ENCODE results near the gene SCD.
"Not testable (repeated sequence)": the region's sequence is repeated elsewhere in the genome, so short reads cannot be mapped to it uniquely, and the experiment has no call there.

The SCD gene

GRCh38 chr10:100359529-100360150 is 12.6 kb downstream of the SCD start:
- in situ Hi-C loops (cut with MboI; ENCODE audit: low sequenced_read_pairs) = no loop called here

- in situ Hi-C loops (cut with MboI; ENCODE audit: low sequenced_read_pairs) = no loop called here
These were observed 13.2 kb downstream of the SCD start for GRCh38 chr10:100360234-100360633.

GRCh38 chr10:100362570-100363496 is 15.8 kb downstream of the SCD start:
- in situ Hi-C loops (cut with MboI; ENCODE audit: low sequenced_read_pairs) = no loop called here

- in situ Hi-C loops (cut with MboI; ENCODE audit: low sequenced_read_pairs) = no loop called here
These were observed 17.1 kb downstream of the SCD start for GRCh38 chr10:100364175-100364574.

- in situ Hi-C loops (cut with MboI; ENCODE audit: low sequenced_read_pairs) = no loop called here
These were observed 17.8 kb downstream of the SCD start for GRCh38 chr10:100364735-100365391.

GRCh38 chr10:100368721-100369120 is 21.7 kb downstream of the SCD start:
- in situ Hi-C loops (cut with MboI; ENCODE audit: low sequenced_read_pairs) = no loop called here

GRCh38 chr10:100370714-100371481 is 23.9 kb downstream of the SCD start:
- in situ Hi-C loops (cut with MboI; ENCODE audit: low sequenced_read_pairs) = no loop called here

- in situ Hi-C loops (cut with MboI; ENCODE audit: low sequenced_read_pairs) = no loop called here
These were observed 24.5 kb downstream of the SCD start for GRCh38 chr10:100371482-100372027.

GRCh38 chr10:100372415-100373297 is 25.6 kb downstream of the SCD start:
- in situ Hi-C loops (cut with MboI; ENCODE audit: low sequenced_read_pairs) = no loop called here

GRCh38 chr10:100373298-100374199 is 26.5 kb downstream of the SCD start:
- in situ Hi-C loops (cut with MboI; ENCODE audit: low sequenced_read_pairs) = no loop called here

GRCh38 chr10:100374200-100374655 is 27.2 kb downstream of the SCD start:
- in situ Hi-C loops (cut with MboI; ENCODE audit: low sequenced_read_pairs) = no loop called here

- in situ Hi-C loops (cut with MboI; ENCODE audit: low sequenced_read_pairs) = not testable (repeated sequence)
These were observed 27.8 kb downstream of the SCD start for GRCh38 chr10:100374677-100375353.

- in situ Hi-C loops (cut with MboI; ENCODE audit: low sequenced_read_pairs) = not testable (repeated sequence)
These were observed 29.6 kb downstream of the SCD start for GRCh38 chr10:100376656-100377055.

- in situ Hi-C loops (cut with MboI; ENCODE audit: low sequenced_read_pairs) = no loop called here
These were observed 30.8 kb downstream of the SCD start for GRCh38 chr10:100377830-100378229.

GRCh38 chr10:100380400-100380799 is 33.4 kb downstream of the SCD start:
- in situ Hi-C loops (cut with MboI; ENCODE audit: low sequenced_read_pairs) = no loop called here

GRCh38 chr10:100382553-100382952 is 35.5 kb downstream of the SCD start:
- in situ Hi-C loops (cut with MboI; ENCODE audit: low sequenced_read_pairs) = no loop called here

- in situ Hi-C loops (cut with MboI; ENCODE audit: low sequenced_read_pairs) = no loop called here
These were observed 36.2 kb downstream of the SCD start for GRCh38 chr10:100383251-100383650.

Data from HL-60/S4 treated with retinoic acid at 250 ng/mL for 4 days and 3 days (cell line).